Measurements from ENCODE around the gene SH2D3A. TPM values are rescaled to one million over a fixed set of nuclear protein-coding genes. Genes with fewer than 3 reads are reported as not detected.

SH2D3A gene
- total and polyA plus RNA-seq, 2 donors (not counting 1 experiment from before 2014, with no cell fraction given), result 36.1 to 54.1 TPM

GRCh38 chr19:6736169-6736916 lies 30.9 kb downstream of the SH2D3A start:
- Histone ChIP-seq H3K79me2 (ENCODE audit: control insufficient read depth, insufficient read depth, low read length) (peaks cover 14% of the 10 kb centered on the region), H4K20me1 (ENCODE audit: control insufficient read depth, insufficient read depth, low read length, poor library complexity, severe bottlenecking) (no peaks in the 10 kb centered on the region), H3K4me2 (replicated peaks; ENCODE audit: low read depth, low read length, poor library complexity, severe bottlenecking) (peak overlapping the region; percentile 95), H3K36me3 (replicated peaks in 1 of 2; ENCODE audit: control extremely low read depth in 1 of 2, control insufficient read depth in 1 of 2, extremely low read depth in 1 of 2, insufficient read depth in 2 of 2, low read length in 1 of 2) (peaks cover 0 to 8% of the 10 kb centered on the region in 2 experiments), H3K27ac (ENCODE audit: low read length in 2 of 2) (peak overlapping the region; percentile 90 to 98), H3K4me1 (ENCODE audit: control insufficient read depth in 2 of 2, insufficient read depth in 2 of 2, low read length in 2 of 2) (peaks cover 38 to 48% of the 10 kb centered on the region in 2 donors), H3K9ac (ENCODE audit: low read length) (peak overlapping the region; percentile 88), H3K4me3 (ENCODE audit: control extremely low read depth in 1 of 5, extremely low read depth in 1 of 5, insufficient read depth in 1 of 5, low read depth in 2 of 5, low read length in 4 of 5) (peak overlapping the region; percentile 69 to 89 (median 88)), H2AFZ (ENCODE audit: insufficient read depth, low read depth, low read length, poor library complexity, severe bottlenecking) (peak overlapping the region; percentile 80), H3K27me3 (replicated peaks in 1 of 4; ENCODE audit: control extremely low read depth in 1 of 4, control insufficient read depth in 3 of 4, insufficient read depth in 4 of 4, low read length in 3 of 4) (no peaks in the 10 kb centered on the region), H3K9me3 (ENCODE audit: control extremely low read depth in 1 of 3, control insufficient read depth in 2 of 3, insufficient read depth in 1 of 3, low read length in 2 of 3) (no peaks in the 10 kb centered on the region)
- DNase-seq (peak; percentile 82), ATAC-seq (ENCODE audit: low read depth) (peak; percentile 5)
- WGBS (ENCODE audit: insufficient coverage), result 23% methylated on average over 25 of the region's 25 CpGs
- intact Hi-C loops (cut with micrococcal nuclease), result loop anchor here (1.0 to 5.0 kb wide), 7 partner anchors 14 to 538 kb away; partner anchors contain the start of gene CD70
- Mint-ChIP-seq H3K27me3 (no peaks in the 10 kb centered on the region), H3K27ac (peak overlapping the region; percentile 93), H3K4me1 (peaks cover 36% of the 10 kb centered on the region), H3K9me3 (ENCODE audit: insufficient read depth) (no peaks in the 10 kb centered on the region), H3K4me3 (peak overlapping the region; percentile 94)
- ChIA-PET POLR2A (interaction anchor here (1.0 to 1.3 kb wide), 5 partner anchors 10 to 219 kb away, joined by 3 to 19 read pairs (median 4); no protein-coding TSS in a partner anchor), CTCF (interaction anchor here (0.6 to 5.3 kb wide), 21 partner anchors 8 to 1700 kb away, joined by 3 to 118 read pairs (median 4); partner anchors contain the start of genes ADGRE1 and VAV1)
- TF ChIP-seq EZH2 (IDR thresholded peaks at IDR 0.05; ENCODE audit: borderline replicate concordance, insufficient read depth, low read depth, low read length, poor library complexity, severe bottlenecking) (no peak), CTCF (IDR thresholded peaks at IDR 0.05) (peak; percentile 70)

Data from B cell (primary cell).